Fibroblast of skin of scalp (primary cell): Measurements from ENCODE around the gene TFAP2A.

Experiments
- DNase-seq: peaks from one replicate; pipeline ENCODE4 v3.0.0-alpha.2; 2013

The TFAP2A gene

GRCh38 chr6:10398446-10399218 is 16.2 kb downstream of the TFAP2A start:
- no peak for DNase-seq

GRCh38 chr6:10397756-10398445 is 17.0 kb downstream of the TFAP2A start:
- DNase-seq, result no peak

GRCh38 chr6:10396785-10397184 is 18.1 kb downstream of the TFAP2A start:
- no peak for DNase-seq

- no peak for DNase-seq
Observed at GRCh38 chr6:10395704-10396546, 18.9 kb downstream of the TFAP2A start.

- DNase-seq, result no peak
Observed at GRCh38 chr6:10395171-10395703, 19.6 kb downstream of the TFAP2A start.

- no peak for DNase-seq
Observed at GRCh38 chr6:10393544-10394225, 21.2 kb downstream of the TFAP2A start.

- DNase-seq, result no peak
Observed at GRCh38 chr6:10391799-10392198, 23.1 kb downstream of the TFAP2A start.

- DNase-seq, result no peak
Observed at GRCh38 chr6:10391299-10391630, 23.6 kb downstream of the TFAP2A start.

GRCh38 chr6:10390495-10391298 is 24.2 kb downstream of the TFAP2A start:
- DNase-seq, result no peak

- DNase-seq, result no peak
Observed at GRCh38 chr6:10389739-10390494, 25.0 kb downstream of the TFAP2A start.

GRCh38 chr6:10386756-10387654 is 27.9 kb downstream of the TFAP2A start:
- no peak for DNase-seq

- no peak for DNase-seq
Observed at GRCh38 chr6:10386220-10386619, 28.7 kb downstream of the TFAP2A start.

- no peak for DNase-seq
Observed at GRCh38 chr6:10385524-10386132, 29.2 kb downstream of the TFAP2A start.

- no peak for DNase-seq
Observed at GRCh38 chr6:10384610-10385523, 30.0 kb downstream of the TFAP2A start.

GRCh38 chr6:10384091-10384609 is 30.7 kb downstream of the TFAP2A start:
- DNase-seq, result no peak

GRCh38 chr6:10383331-10384090 is 31.4 kb downstream of the TFAP2A start:
- DNase-seq, result no peak

- no peak for DNase-seq
Observed at GRCh38 chr6:10382728-10383330, 32.0 kb downstream of the TFAP2A start.
